PFSK-1 (cell line): ENCODE results near the gene SPEM2.
A peak's percentile ranks its signal among the peaks of the same experiment; 100 is the strongest.

Source experiments
- FOXP2 ChIP-seq: optimal IDR thresholded peaks from 2 replicates; pipeline ENCODE3; 2011; ENCODE audit warnings: borderline replicate concordance, control low read depth, inconsistent platforms; ENCODE audit not compliant: insufficient read depth; ENCODE audit errors: extremely low read length, extremely low read depth
- POLR2AphosphoS5 ChIP-seq: IDR thresholded peaks from 2 replicates; pipeline ENCODE4 v1.6.1; 2012; ENCODE audit warnings: low read depth, mild to moderate bottlenecking, control low read depth, low read length, moderate library complexity
- SIN3A ChIP-seq: IDR thresholded peaks from 2 replicates; pipeline ENCODE4 v1.6.1; 2012; ENCODE audit warnings: mild to moderate bottlenecking, low read length, moderate library complexity, borderline replicate concordance; ENCODE audit not compliant: insufficient read depth
- TAF1 ChIP-seq: IDR thresholded peaks from 2 replicates; pipeline ENCODE4 v1.6.1; 2012; ENCODE audit warnings: low read length, control low read depth, borderline replicate concordance; ENCODE audit not compliant: insufficient read depth
- TF ChIP-seq, protein P1 (sequence below), 2 experiments: IDR thresholded peaks; 2 replicates each; pipeline versions ENCODE4 v1.6.1 to v1.8.0; 2011 to 2012; ENCODE audit warnings: low read depth in 2 of 2, low read length in 2 of 2, control low read depth in 1 of 2, inconsistent platforms in 1 of 2, mild to moderate bottlenecking in 1 of 2, moderate library complexity in 1 of 2; ENCODE audit not compliant: insufficient read depth in 1 of 2

Gene SPEM2

DNA sequence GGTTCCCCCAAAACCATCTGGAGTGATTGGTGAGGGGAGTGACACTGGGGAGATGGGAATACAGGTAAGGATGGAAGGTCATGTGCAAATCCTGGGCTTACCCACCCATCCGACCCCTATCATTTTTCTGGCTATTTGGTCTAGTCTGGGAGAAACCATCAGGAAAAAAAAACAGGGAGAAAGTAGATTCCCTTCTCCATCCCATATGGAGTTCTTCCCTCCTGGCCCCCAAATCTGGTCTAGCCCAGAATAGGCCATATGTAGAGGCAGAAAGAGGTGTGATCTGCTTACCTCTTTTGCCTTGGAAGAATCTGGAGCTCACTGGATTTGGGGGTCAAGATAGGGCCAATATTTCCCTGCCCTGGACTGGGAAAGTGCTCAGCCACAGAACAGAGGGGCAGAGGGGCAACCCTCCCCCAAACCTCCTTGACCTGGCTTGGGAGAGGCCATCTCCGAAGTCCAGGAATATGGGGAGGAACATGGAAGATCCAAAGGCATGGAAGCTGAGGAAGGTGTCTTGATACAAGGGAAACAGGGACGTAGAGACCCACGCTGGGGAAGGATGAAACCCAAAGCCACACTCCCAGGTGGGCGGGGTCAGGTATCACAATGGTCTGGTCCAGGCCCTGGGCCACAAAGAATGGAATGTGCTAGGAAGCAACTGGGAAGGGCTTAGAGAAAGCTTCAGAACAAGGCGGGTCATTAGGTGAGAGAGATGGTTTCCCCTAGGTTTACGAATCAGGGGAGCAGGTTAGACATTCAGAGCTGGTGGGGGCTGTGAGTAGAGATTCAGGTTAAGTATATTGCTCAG lies 35.6 kb downstream of the SPEM2 start:
- TF ChIP-seq TAF1 = no peak
- TF ChIP-seq, protein P1, sequence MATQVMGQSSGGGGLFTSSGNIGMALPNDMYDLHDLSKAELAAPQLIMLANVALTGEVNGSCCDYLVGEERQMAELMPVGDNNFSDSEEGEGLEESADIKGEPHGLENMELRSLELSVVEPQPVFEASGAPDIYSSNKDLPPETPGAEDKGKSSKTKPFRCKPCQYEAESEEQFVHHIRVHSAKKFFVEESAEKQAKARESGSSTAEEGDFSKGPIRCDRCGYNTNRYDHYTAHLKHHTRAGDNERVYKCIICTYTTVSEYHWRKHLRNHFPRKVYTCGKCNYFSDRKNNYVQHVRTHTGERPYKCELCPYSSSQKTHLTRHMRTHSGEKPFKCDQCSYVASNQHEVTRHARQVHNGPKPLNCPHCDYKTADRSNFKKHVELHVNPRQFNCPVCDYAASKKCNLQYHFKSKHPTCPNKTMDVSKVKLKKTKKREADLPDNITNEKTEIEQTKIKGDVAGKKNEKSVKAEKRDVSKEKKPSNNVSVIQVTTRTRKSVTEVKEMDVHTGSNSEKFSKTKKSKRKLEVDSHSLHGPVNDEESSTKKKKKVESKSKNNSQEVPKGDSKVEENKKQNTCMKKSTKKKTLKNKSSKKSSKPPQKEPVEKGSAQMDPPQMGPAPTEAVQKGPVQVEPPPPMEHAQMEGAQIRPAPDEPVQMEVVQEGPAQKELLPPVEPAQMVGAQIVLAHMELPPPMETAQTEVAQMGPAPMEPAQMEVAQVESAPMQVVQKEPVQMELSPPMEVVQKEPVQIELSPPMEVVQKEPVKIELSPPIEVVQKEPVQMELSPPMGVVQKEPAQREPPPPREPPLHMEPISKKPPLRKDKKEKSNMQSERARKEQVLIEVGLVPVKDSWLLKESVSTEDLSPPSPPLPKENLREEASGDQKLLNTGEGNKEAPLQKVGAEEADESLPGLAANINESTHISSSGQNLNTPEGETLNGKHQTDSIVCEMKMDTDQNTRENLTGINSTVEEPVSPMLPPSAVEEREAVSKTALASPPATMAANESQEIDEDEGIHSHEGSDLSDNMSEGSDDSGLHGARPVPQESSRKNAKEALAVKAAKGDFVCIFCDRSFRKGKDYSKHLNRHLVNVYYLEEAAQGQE (IDR thresholded peaks at IDR 0.05; ENCODE audit: insufficient read depth in 1 of 2, low read depth in 2 of 2, low read length in 2 of 2) = no peak
- no peak for TF ChIP-seq SIN3A
- TF ChIP-seq FOXP2 = no peak
- no peak for TF ChIP-seq POLR2AphosphoS5

DNA sequence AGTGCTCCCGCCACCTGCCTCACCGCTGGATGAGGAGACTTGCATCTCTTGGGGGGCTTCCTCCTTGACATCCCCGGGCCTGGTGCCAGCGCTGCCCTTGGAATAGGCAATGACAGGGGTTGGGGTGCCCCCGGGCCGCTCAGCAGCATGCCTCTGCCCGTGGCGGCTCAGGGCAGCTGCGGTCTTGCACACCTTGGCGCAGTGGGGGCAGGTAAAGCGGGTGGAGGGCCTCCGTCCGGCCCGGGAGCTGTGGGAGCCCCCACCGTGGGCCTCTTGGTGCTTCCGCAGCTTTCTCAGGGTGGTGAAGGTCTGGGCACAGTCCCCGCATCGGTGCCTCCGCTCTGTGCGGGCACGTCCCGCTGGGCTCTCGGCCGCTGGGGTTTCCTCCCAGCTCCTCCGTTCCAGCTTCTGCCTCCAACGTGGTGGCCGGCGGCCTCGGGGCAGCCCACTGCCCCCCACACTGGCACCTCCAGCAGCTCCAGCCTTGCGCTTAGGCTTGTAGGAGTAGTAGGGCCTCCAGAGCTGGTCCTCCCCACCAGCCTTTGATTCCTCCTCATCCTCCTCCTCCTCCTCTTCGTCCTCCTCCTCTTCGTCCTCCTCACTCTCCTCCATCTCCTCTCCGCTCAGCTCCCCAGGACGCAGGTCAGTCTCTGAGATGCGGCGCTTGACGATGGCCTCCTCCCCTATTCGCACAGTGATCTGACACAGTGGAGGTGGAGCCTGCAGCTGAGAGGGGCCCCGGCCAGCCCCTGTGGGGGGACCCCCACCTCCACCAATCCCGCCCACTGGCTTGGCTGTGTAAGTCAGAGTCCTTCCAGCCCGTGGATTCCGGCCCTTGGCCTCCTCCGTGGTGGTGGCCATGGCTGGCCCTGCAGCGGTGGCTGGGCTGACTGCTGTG lies 37.3 kb downstream of the SPEM2 start:
- 0 out of 2 replicates have a peak, but pooled peaks have one; percentile 5 for TF ChIP-seq POLR2AphosphoS5
- TF ChIP-seq, protein P1 (IDR thresholded peaks at IDR 0.05; ENCODE audit: insufficient read depth in 1 of 2, low read depth in 2 of 2, low read length in 2 of 2) = no peak

DNA sequence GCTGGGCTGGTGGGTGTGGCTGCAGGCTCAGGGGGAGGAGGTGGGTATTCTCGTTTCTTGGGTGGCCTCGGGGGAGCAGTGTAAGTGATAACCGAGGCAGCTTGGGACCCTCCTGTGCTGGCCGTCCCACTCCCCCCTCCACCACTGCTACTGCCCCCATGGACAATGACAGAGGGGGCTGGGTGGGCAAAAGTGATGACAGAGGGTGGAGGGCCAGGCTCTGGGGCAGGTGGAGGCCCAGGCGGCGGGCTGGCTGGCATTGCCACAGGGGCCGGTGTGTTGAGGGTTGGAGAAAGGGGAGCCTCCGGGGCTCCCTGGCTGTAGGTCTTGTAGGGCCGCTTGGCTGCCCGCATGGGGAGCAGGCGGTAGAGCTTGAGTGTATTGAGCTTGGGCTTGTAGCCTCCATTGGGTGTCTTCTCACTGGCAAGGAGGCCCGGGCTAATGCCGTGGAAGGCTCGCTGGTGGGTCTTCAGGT lies 38.0 kb downstream of the SPEM2 start:
- TF ChIP-seq SIN3A (no peak), TAF1 (no peak), POLR2AphosphoS5 (no peak), FOXP2 (no peak)
- TF ChIP-seq, protein P1 (IDR thresholded peaks at IDR 0.05; ENCODE audit: insufficient read depth in 1 of 2, low read depth in 2 of 2, low read length in 2 of 2) = no peak

DNA sequence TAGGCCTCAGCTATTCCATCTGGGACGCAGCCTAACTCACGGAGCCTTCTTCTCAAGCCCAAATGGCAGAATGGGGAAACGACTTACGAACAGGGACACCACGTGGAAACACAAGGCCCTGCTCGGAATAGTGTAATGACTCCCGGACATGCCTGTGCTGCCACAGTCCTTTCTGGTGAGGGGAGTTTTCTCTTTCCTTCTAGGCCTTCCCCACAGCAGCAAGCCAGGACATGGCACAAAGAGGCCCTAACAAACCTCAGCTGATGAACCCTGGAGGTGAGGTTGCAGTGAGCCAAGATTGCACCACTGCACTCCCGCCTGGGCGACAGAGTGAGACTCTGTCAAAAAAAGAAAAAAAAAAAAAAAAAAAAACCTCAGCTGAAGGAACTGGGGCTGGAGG lies 38.7 kb downstream of the SPEM2 start:
- TF ChIP-seq POLR2AphosphoS5 = no peak
- no peak for TF ChIP-seq SIN3A
- TF ChIP-seq FOXP2 = no peak
- no peak for TF ChIP-seq TAF1
- TF ChIP-seq, protein P1 (IDR thresholded peaks at IDR 0.05; ENCODE audit: insufficient read depth in 1 of 2, low read depth in 2 of 2, low read length in 2 of 2) = no peak
